Panc1 (cell line): ENCODE measurements around the gene CXCR6. TPM values are rescaled to one million over a fixed set of nuclear protein-coding genes. Genes with fewer than 3 reads are reported as not detected.

ENCODE experiments used
- ATAC-seq: fragments of 200-7000 bp; cut with Tn5 transposase; 2 replicates; pipeline ENCODE4 v1.9.1; 2020; ENCODE audit warnings: mild to moderate bottlenecking, moderate library complexity
- BruUV-seq: library from RNA; stranded (reverse); fragments of 400-500 nt; replicated peaks from 2 replicates; lab custom pipeline; 2021; lab: Mats Ljungman, UMichigan
- CTCF ChIA-PET: fragments of 300-600 bp; sonication (Branson Sonifier 250); formaldehyde crosslinking; loops from one replicate; lab custom pipeline; 2022; ENCODE audit warnings: antibody characterized with exemption; lab: Charles Lee
- POLR2A ChIA-PET: fragments of 300-600 bp; sonication (Branson Sonifier 250); formaldehyde crosslinking; loops from one replicate; lab custom pipeline; 2022; ENCODE audit warnings: antibody characterized with exemption; lab: Charles Lee
- DNase-seq: peaks from one replicate; pipeline ENCODE4 v3.0.0-alpha.2; 2010; ENCODE audit warnings: low read depth, low spot score
- H3K27ac ChIP-seq: 2 replicates; pipeline ENCODE4 v1.5.1; 2011; ENCODE audit warnings: mild to moderate bottlenecking, low read length, inconsistent platforms
- H3K27me3 ChIP-seq: fragments of 200-500 bp; sonication (Bioruptor generic); 2 replicates; pipeline ENCODE4 v1.6.0; 2014; ENCODE audit warnings: low read length, inconsistent platforms; ENCODE audit not compliant: control insufficient read depth, insufficient read depth
- H3K36me3 ChIP-seq: fragments of 200-500 bp; sonication (Bioruptor generic); 2 replicates; pipeline ENCODE4 v1.5.1; 2014; ENCODE audit warnings: inconsistent platforms, mild to moderate bottlenecking, low read length, moderate library complexity; ENCODE audit not compliant: control insufficient read depth, insufficient read depth
- H3K4me1 ChIP-seq: 2 replicates; pipeline ENCODE4 v1.5.1; 2011; ENCODE audit warnings: inconsistent platforms, mild to moderate bottlenecking, low read length, moderate library complexity; ENCODE audit not compliant: control insufficient read depth, insufficient read depth
- H3K4me3 ChIP-seq, 2 experiments: 2 replicates each; pipeline ENCODE4 v1.5.1; 2011 to 2012; ENCODE audit warnings: low read depth in 2 of 2, low read length in 2 of 2, mild to moderate bottlenecking in 2 of 2, inconsistent platforms in 1 of 2, moderate library complexity in 1 of 2
- H3K9me3 ChIP-seq: fragments of 200-500 bp; sonication (Bioruptor generic); 2 replicates; pipeline ENCODE4 v1.5.1; 2014; ENCODE audit warnings: low read depth, mild to moderate bottlenecking, inconsistent platforms, low read length, moderate library complexity; ENCODE audit not compliant: control insufficient read depth, insufficient read depth
- POLR2AphosphoS5 ChIP-seq: IDR thresholded peaks from 2 replicates; pipeline ENCODE4 v1.6.1; 2012; ENCODE audit warnings: mild to moderate bottlenecking, low read depth, low read length, moderate library complexity
- SIN3A ChIP-seq: IDR thresholded peaks from 2 replicates; pipeline ENCODE4 v1.6.1; 2012; ENCODE audit warnings: low read depth, mild to moderate bottlenecking, low read length, moderate library complexity, borderline replicate concordance; ENCODE audit not compliant: insufficient read depth
- TCF7L2 ChIP-seq: IDR thresholded peaks from 2 replicates; pipeline ENCODE4 v1.6.1; 2011; ENCODE audit warnings: mild to moderate bottlenecking, low read depth, low read length, inconsistent platforms
- in situ Hi-C: cut with HindIII; loops from 2 replicates; pipeline ENCODE4 v1.10.0; 2016; ENCODE audit warnings: low sequenced_read_pairs, low pct_unique_long_range_greater_than_20kb
- intact Hi-C: fragments of 100-400 bp; cut with micrococcal nuclease; formaldehyde crosslinking; loops from one replicate; pipeline ENCODE4 v1.10.0; 2022; ENCODE audit not compliant: unreplicated experiment
- total RNA-seq: library from RNA; stranded (reverse); gene quantifications from one replicate; pipeline ENCODE4 v1.2.1, GENCODE V29; 2021; ENCODE audit not compliant: unreplicated experiment
- TF ChIP-seq, protein P1 (sequence below): fragments of 450-650 bp; IDR thresholded peaks from 2 replicates; pipeline ENCODE4 v1.5.1; 2017; ENCODE audit warnings: mild to moderate bottlenecking
- TF ChIP-seq, protein P2 (sequence below), 2 experiments: IDR thresholded peaks; 2 replicates each; pipeline ENCODE4 v1.6.1; 2011 to 2012; ENCODE audit warnings: low read depth in 2 of 2, control low read depth in 1 of 2, low read length in 1 of 2, mild to moderate bottlenecking in 1 of 2, moderate library complexity in 1 of 2; ENCODE audit not compliant: insufficient read depth in 1 of 2

Gene CXCR6
- total RNA-seq, 1 experiment from 2014 or later, result not detected

DNA sequence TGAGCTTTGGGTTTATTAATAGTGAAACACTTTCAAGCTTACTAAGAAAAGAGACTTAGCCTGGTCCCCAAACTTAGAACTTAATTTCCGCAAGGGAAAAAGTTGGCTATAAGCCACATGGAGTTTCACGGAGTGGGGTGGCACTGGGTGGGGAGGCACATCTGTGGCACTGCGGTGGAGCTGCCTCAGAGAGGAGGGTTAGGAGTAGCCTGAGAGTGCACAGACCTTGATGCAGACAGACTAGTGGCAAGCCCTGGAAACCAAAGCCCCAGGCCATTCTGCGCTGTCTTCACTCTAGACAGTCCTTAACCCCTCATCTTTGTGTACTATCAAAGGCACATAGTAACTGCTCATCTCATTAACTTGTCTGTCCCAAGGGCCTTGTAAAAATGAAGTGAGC lies 22.0 kb downstream of the CXCR6 start:
- Histone ChIP-seq H3K27ac (no peak overlapping the region), H3K27me3 (no peaks in the 10 kb centered on the region), H3K36me3 (no peaks in the 10 kb centered on the region), H3K9me3 (no peaks in the 10 kb centered on the region), H3K4me3 (no peak overlapping the region), H3K4me1 (no peaks in the 10 kb centered on the region)
- intact Hi-C loops, result no loop called here
- ChIA-PET CTCF (no interaction called here), POLR2A (no interaction called here)
- DNase-seq (no peak), ATAC-seq (no peak)
- in situ Hi-C loops, result no loop called here
- no peak for TF ChIP-seq POLR2AphosphoS5
- TF ChIP-seq, protein P1, sequence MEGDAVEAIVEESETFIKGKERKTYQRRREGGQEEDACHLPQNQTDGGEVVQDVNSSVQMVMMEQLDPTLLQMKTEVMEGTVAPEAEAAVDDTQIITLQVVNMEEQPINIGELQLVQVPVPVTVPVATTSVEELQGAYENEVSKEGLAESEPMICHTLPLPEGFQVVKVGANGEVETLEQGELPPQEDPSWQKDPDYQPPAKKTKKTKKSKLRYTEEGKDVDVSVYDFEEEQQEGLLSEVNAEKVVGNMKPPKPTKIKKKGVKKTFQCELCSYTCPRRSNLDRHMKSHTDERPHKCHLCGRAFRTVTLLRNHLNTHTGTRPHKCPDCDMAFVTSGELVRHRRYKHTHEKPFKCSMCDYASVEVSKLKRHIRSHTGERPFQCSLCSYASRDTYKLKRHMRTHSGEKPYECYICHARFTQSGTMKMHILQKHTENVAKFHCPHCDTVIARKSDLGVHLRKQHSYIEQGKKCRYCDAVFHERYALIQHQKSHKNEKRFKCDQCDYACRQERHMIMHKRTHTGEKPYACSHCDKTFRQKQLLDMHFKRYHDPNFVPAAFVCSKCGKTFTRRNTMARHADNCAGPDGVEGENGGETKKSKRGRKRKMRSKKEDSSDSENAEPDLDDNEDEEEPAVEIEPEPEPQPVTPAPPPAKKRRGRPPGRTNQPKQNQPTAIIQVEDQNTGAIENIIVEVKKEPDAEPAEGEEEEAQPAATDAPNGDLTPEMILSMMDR, result no peak
- TF ChIP-seq, protein P2, sequence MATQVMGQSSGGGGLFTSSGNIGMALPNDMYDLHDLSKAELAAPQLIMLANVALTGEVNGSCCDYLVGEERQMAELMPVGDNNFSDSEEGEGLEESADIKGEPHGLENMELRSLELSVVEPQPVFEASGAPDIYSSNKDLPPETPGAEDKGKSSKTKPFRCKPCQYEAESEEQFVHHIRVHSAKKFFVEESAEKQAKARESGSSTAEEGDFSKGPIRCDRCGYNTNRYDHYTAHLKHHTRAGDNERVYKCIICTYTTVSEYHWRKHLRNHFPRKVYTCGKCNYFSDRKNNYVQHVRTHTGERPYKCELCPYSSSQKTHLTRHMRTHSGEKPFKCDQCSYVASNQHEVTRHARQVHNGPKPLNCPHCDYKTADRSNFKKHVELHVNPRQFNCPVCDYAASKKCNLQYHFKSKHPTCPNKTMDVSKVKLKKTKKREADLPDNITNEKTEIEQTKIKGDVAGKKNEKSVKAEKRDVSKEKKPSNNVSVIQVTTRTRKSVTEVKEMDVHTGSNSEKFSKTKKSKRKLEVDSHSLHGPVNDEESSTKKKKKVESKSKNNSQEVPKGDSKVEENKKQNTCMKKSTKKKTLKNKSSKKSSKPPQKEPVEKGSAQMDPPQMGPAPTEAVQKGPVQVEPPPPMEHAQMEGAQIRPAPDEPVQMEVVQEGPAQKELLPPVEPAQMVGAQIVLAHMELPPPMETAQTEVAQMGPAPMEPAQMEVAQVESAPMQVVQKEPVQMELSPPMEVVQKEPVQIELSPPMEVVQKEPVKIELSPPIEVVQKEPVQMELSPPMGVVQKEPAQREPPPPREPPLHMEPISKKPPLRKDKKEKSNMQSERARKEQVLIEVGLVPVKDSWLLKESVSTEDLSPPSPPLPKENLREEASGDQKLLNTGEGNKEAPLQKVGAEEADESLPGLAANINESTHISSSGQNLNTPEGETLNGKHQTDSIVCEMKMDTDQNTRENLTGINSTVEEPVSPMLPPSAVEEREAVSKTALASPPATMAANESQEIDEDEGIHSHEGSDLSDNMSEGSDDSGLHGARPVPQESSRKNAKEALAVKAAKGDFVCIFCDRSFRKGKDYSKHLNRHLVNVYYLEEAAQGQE (IDR thresholded peaks at IDR 0.05; ENCODE audit: insufficient read depth in 1 of 2, low read depth in 2 of 2, low read length in 1 of 2), result no peak
- TF ChIP-seq TCF7L2, result no peak
- no peak for TF ChIP-seq SIN3A
- BruUV-seq, result no TSS peak

DNA sequence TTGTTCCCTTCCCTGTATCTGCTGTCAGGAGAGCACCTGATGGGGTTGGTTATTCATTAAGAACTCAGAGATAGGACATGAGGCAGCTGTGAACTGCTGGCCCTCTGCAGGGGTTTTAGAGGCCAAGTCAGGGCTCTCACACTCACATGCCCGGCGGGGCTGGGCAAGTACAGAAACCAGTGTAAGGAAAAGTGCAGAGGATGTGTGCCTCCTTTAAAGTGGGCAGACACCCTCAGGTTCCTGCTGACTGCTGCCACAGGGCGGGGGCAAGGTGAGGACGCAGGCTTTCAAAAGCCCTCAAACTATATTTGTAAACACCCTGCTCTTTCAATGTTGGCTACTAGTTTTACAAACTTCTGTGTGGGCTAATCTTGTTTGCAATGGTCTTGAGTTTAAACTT lies 22.4 kb downstream of the CXCR6 start:
- Histone ChIP-seq H3K27me3 (no peaks in the 10 kb centered on the region), H3K4me3 (no peak overlapping the region), H3K27ac (no peak overlapping the region), H3K4me1 (no peaks in the 10 kb centered on the region), H3K36me3 (no peaks in the 10 kb centered on the region), H3K9me3 (no peaks in the 10 kb centered on the region)
- in situ Hi-C loops, result no loop called here
- BruUV-seq, result no TSS peak
- DNase-seq (no peak), ATAC-seq (no peak)
- ChIA-PET CTCF (no interaction called here), POLR2A (no interaction called here)
- intact Hi-C loops, result no loop called here
- TF ChIP-seq, protein P1, result no peak
- no peak for TF ChIP-seq TCF7L2
- TF ChIP-seq POLR2AphosphoS5, result no peak
- TF ChIP-seq SIN3A, result no peak
- TF ChIP-seq, protein P2 (IDR thresholded peaks at IDR 0.05; ENCODE audit: insufficient read depth in 1 of 2, low read depth in 2 of 2, low read length in 1 of 2), result no peak
